Fibroblast of upper back skin (primary cell): ENCODE results near the gene TMEM87B.
"Not testable (repeated sequence)": the region's sequence is repeated elsewhere in the genome, so short reads cannot be mapped to it uniquely, and the experiment has no call there.

Experiments
- DNase-seq: peaks from one replicate; pipeline ENCODE4 v3.0.0-alpha.2; 2013

The TMEM87B gene

GRCh38 chr2:112074506-112074905, 19.4 kb downstream of the TMEM87B start:
- DNase-seq: no peak

GRCh38 chr2:112075490-112076260, 20.6 kb downstream of the TMEM87B start:
- DNase-seq: no peak

GRCh38 chr2:112077814-112078213, 22.7 kb downstream of the TMEM87B start:
- no peak for DNase-seq

- DNase-seq: no peak
These were observed 26.2 kb downstream of the TMEM87B start for GRCh38 chr2:112081262-112081661.

GRCh38 chr2:112084689-112085374, 29.8 kb downstream of the TMEM87B start:
- DNase-seq: no peak

GRCh38 chr2:112085375-112085730, 30.3 kb downstream of the TMEM87B start:
- no peak for DNase-seq

- no peak for DNase-seq
These were observed 31.0 kb downstream of the TMEM87B start for GRCh38 chr2:112085916-112086669.

GRCh38 chr2:112087346-112088020, 32.4 kb downstream of the TMEM87B start:
- DNase-seq: no peak

GRCh38 chr2:112089375-112089774, 34.3 kb downstream of the TMEM87B start:
- DNase-seq: no peak

- DNase-seq: peak; percentile 87
These were observed 37.4 kb downstream of the TMEM87B start for GRCh38 chr2:112092286-112093041.

- no peak for DNase-seq
These were observed 38.1 kb downstream of the TMEM87B start for GRCh38 chr2:112093216-112093615.

GRCh38 chr2:112095681-112096080, 40.6 kb downstream of the TMEM87B start:
- DNase-seq: no peak

- no peak for DNase-seq
These were observed 41.0 kb downstream of the TMEM87B start for GRCh38 chr2:112096098-112096497.

- DNase-seq: no peak
These were observed 53.2 kb downstream of the TMEM87B start for GRCh38 chr2:112108178-112108832.

- no peak for DNase-seq
These were observed 54.2 kb downstream of the TMEM87B start for GRCh38 chr2:112109278-112109677.

GRCh38 chr2:112110966-112111365, 55.9 kb downstream of the TMEM87B start:
- no peak for DNase-seq

- not testable (repeated sequence) for DNase-seq
These were observed 58.3 kb downstream of the TMEM87B start for GRCh38 chr2:112113354-112113753.

- no peak for DNase-seq
These were observed 63.1 kb downstream of the TMEM87B start for GRCh38 chr2:112118148-112118547.

- DNase-seq: peak; percentile 54
These were observed 66.7 kb downstream of the TMEM87B start for GRCh38 chr2:112121682-112122254.

- no peak for DNase-seq
These were observed 74.0 kb downstream of the TMEM87B start for GRCh38 chr2:112129060-112129459.

GRCh38 chr2:112133344-112133743, 78.3 kb downstream of the TMEM87B start:
- no peak for DNase-seq
